GM12878 (cell line): ENCODE results near the gene FBRSL1. TPM values are rescaled to one million over a fixed set of nuclear protein-coding genes. Genes with fewer than 3 reads are reported as not detected.

Experiments
- ATAC-seq: fragments of 200-7000 bp; cut with Tn5 transposase; 3 replicates; pipeline ENCODE4 v1.9.1; 2020; ENCODE audit warnings: mild to moderate bottlenecking, moderate library complexity
- BruUV-seq: library from RNA; stranded (reverse); fragments of 400-500 nt; replicated peaks from 2 replicates; lab custom pipeline; 2021; lab: Mats Ljungman, UMichigan
- CTCF ChIA-PET: fragments of 300-600 bp; sonication (Branson Sonifier 250); formaldehyde crosslinking; extraction: SDS; loops from one replicate; lab custom pipeline; 2021; ENCODE audit warnings: inconsistent platforms; lab: Yijun Ruan, JAX
- POLR2A ChIA-PET: fragments of 350-600 bp; formaldehyde crosslinking; extraction: SDS; loops from one replicate; lab custom pipeline; 2021; ENCODE audit warnings: inconsistent platforms; lab: Charles Lee
- RAD21 ChIA-PET: fragments of 300-600 bp; sonication (Branson Sonifier 250); formaldehyde crosslinking; loops from one replicate; lab custom pipeline; 2023; ENCODE audit warnings: antibody characterized with exemption; ENCODE audit not compliant: unreplicated experiment; lab: Charles Lee
- SMC1A ChIA-PET: fragments of 300-600 bp; sonication (Branson Sonifier 250); formaldehyde crosslinking; loops from one replicate; lab custom pipeline; 2023; ENCODE audit not compliant: unreplicated experiment, uncharacterized antibody; lab: Charles Lee
- DNase-seq: peaks from one replicate; pipeline ENCODE4 v3.0.0-alpha.2; 2011; ENCODE audit warnings: low read depth, low spot score
- FAIRE-seq: peaks from 3 replicates; lab custom pipeline; 2011; peaks lifted over from hg19 to GRCh38; lab: Jason Lieb, UNC
- H2AFZ ChIP-seq: 2 replicates; pipeline ENCODE4 v1.6.0; 2011; ENCODE audit warnings: low read depth, low read length, control low read depth; ENCODE audit not compliant: control insufficient read depth
- H3K27ac ChIP-seq: 2 replicates; pipeline ENCODE4 v1.5.1; 2011; ENCODE audit warnings: control low read depth; ENCODE audit not compliant: control insufficient read depth, insufficient read depth
- H3K27me3 ChIP-seq, 2 experiments: replicated peaks in 1 of 2; 2 replicates each; pipeline versions ENCODE4 v1.6.0 to v1.6.1; 2011; ENCODE audit warnings: low read length in 1 of 2; ENCODE audit not compliant: control insufficient read depth in 2 of 2, insufficient read depth in 2 of 2
- H3K36me3 ChIP-seq, 2 experiments: 2 replicates each; pipeline ENCODE4 v1.5.1; 2011; ENCODE audit warnings: low read length in 1 of 2; ENCODE audit not compliant: control insufficient read depth in 2 of 2, insufficient read depth in 2 of 2
- H3K4me1 ChIP-seq: 2 replicates; pipeline ENCODE4 v1.6.1; 2011; ENCODE audit warnings: mild to moderate bottlenecking, low read length, moderate library complexity, mixed read lengths; ENCODE audit not compliant: control insufficient read depth, insufficient read depth
- H3K4me2 ChIP-seq: 2 replicates; pipeline ENCODE4 v1.6.0; 2011; ENCODE audit warnings: control low read depth; ENCODE audit not compliant: control insufficient read depth, insufficient read depth
- H3K4me3 ChIP-seq: fragments of 200-600 bp; sonication (generic); 2 replicates; pipeline ENCODE4 v1.5.1; 2016
- H3K79me2 ChIP-seq: 2 replicates; pipeline ENCODE4 v1.6.0; 2011; ENCODE audit warnings: low read length; ENCODE audit not compliant: control insufficient read depth, insufficient read depth
- H3K9ac ChIP-seq: 2 replicates; pipeline ENCODE4 v1.8.0; 2011; ENCODE audit warnings: low read length, control low read depth, mixed read lengths; ENCODE audit not compliant: control insufficient read depth, insufficient read depth
- H3K9me3 ChIP-seq: replicated peaks from 3 replicates; pipeline ENCODE4 v1.5.1; 2011; ENCODE audit warnings: mild to moderate bottlenecking, low read length; ENCODE audit not compliant: control insufficient read depth, insufficient read depth
- H4K20me1 ChIP-seq: 2 replicates; pipeline ENCODE4 v1.6.0; 2011; ENCODE audit not compliant: control insufficient read depth, insufficient read depth
- CREM ChIP-seq: IDR thresholded peaks from 2 replicates; pipeline ENCODE4 v1.6.1; 2014; ENCODE audit warnings: antibody characterized with exemption, low read depth
- ESRRA ChIP-seq: IDR thresholded peaks from 2 replicates; pipeline ENCODE4 v1.6.1; 2012; ENCODE audit warnings: mild to moderate bottlenecking, low read length, improper control_type of control experiment
- GATAD2B ChIP-seq: fragments of 450-650 bp; conservative IDR thresholded peaks from 2 replicates; pipeline ENCODE4 v1.6.1; 2017; ENCODE audit warnings: low read depth, mild to moderate bottlenecking, moderate library complexity
- NFIC ChIP-seq: IDR thresholded peaks from 2 replicates; pipeline ENCODE4 v1.6.1; 2012; ENCODE audit warnings: low read depth, mild to moderate bottlenecking, inconsistent platforms, low read length, moderate library complexity
- NR2C2 ChIP-seq: IDR thresholded peaks from 2 replicates; pipeline ENCODE4 v1.6.1; 2011; ENCODE audit warnings: borderline replicate concordance, low read depth; ENCODE audit not compliant: control insufficient read depth, insufficient read length
- NRF1 ChIP-seq: conservative IDR thresholded peaks from 2 replicates; pipeline ENCODE4 v1.6.1; 2011; ENCODE audit warnings: mild to moderate bottlenecking, low read depth, low read length, improper control_type of control experiment
- PML ChIP-seq: IDR thresholded peaks from 2 replicates; pipeline ENCODE4 v1.6.1; 2012; ENCODE audit warnings: low read length, inconsistent platforms
- RAD51 ChIP-seq: fragments of 450-650 bp; IDR thresholded peaks from 2 replicates; pipeline ENCODE4 v1.6.1; 2016; ENCODE audit warnings: moderate library complexity, mild to moderate bottlenecking, inconsistent platforms
- SPI1 ChIP-seq: IDR thresholded peaks from 2 replicates; pipeline ENCODE4 v1.6.1; 2011; ENCODE audit warnings: low read depth, mild to moderate bottlenecking, low read length, moderate library complexity, borderline replicate concordance; ENCODE audit not compliant: insufficient read depth
- TCF12 ChIP-seq: IDR thresholded peaks from 2 replicates; pipeline ENCODE4 v1.6.1; 2011; ENCODE audit warnings: low read depth, mild to moderate bottlenecking, low read length
- WGBS: methylation state at CpG from one replicate; pipeline ENCODE4 v1.1.6; 2016; ENCODE audit warnings: low lambda C conversion rate; ENCODE audit not compliant: insufficient replicate concordance, insufficient coverage; ENCODE audit errors: missing lambda C conversion rate; 5-methylcytosine and 5-hydroxymethylcytosine counted together
- in situ Hi-C: fragments of 300-500 bp; cut with MboI; formaldehyde crosslinking; loops from 9 replicates; pipeline ENCODE4 v1.14.3; 2018; ENCODE audit warnings: mixed read lengths
- intact Hi-C: fragments of 100-400 bp; cut with micrococcal nuclease; formaldehyde crosslinking; loops from one replicate; pipeline ENCODE4 v1.14.2; 2022; ENCODE audit not compliant: unreplicated experiment
- polyA plus RNA-seq, 11 experiments: library from polyadenylated mRNA; depleted of rRNA in 4 of 11; unstranded in 6 of 11; stranded (reverse) in 5 of 11; fragments of >200 nt; fragmentation: Nextera tagmentation in 4 of 11; fragmentation: Illumina TruSeq in 1 of 11; extraction: Ambion mirVana in 4 of 11; extraction: Trizol in 1 of 11; gene quantifications; 1 replicate in 1 of 11; 2 replicates in 10 of 11; pipeline versions ENCODE4 v1.2.1 to v1.2.3, GENCODE V29; 2011 to 2016; ENCODE audit warnings: inconsistent platforms in 2 of 11, missing spikeins in 2 of 11, low read depth in 1 of 11
- total RNA-seq, 4 experiments: library from RNA; depleted of rRNA in 3 of 4; stranded (reverse); fragments of >200 nt in 3 of 4; fragmentation: Illumina TruSeq in 1 of 4; extraction: Trizol in 1 of 4; gene quantifications; 2 replicates each; pipeline versions ENCODE4 v1.2.1 to v1.2.3, GENCODE V29; 2013 to 2021
- TF ChIP-seq, protein P1 (sequence below): IDR thresholded peaks from 2 replicates; pipeline ENCODE4 v1.6.1; 2012; ENCODE audit warnings: low read depth, low read length, improper control_type of control experiment
- TF ChIP-seq, protein P2 (sequence below): fragments of 450-650 bp; IDR thresholded peaks from 2 replicates; pipeline ENCODE4 v1.6.1; 2016; ENCODE audit warnings: mild to moderate bottlenecking, moderate library complexity, borderline replicate concordance

FBRSL1 gene
- total and polyA plus RNA-seq, 10 of the 15 experiments (the other 5 are each of a cell fraction or from before 2014, with no cell fraction given) = 0.19 to 55.1 (median 4.1) TPM

DNA sequence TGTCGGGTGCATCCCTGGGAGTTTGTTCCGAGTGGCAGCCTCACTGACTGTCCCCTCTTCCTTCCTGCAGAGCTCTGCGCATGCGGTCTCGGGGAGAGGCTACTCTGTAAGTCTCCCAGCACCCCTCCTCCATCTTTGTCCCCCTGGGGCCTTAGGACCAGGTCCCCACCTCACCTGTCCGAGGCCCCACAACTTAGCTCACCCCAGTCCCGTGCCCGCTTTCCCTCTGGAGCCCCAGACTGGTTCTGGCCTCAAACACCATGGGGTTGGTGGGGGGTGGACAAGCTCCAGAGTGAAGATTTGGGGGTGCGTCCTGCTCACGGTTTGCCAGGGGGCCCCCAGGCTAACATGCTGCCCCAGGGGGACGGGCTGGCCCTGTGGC, 37.9 kb downstream of the FBRSL1 start:
- no peaks in the 10 kb centered on the region; a peak in 1 of 4 replicates for H3K36me3 ChIP-seq
- ChIA-PET SMC1A (no interaction called here), POLR2A (no interaction called here), RAD21 (no interaction called here), CTCF (interaction anchor here (1.7 kb wide), 1 partner anchor 113 kb away, joined by 6 read pairs; no protein-coding TSS in a partner anchor)
- no peak overlapping the region for H2AFZ ChIP-seq
- intact Hi-C loops = no loop called here
- in situ Hi-C loops = no loop called here
- no peak overlapping the region for H3K27ac ChIP-seq
- WGBS = 88% methylated on average over 11 of the region's 11 CpGs
- H3K27me3 ChIP-seq = no peaks in the 10 kb centered on the region
- ATAC-seq = no peak
- no peak overlapping the region for H3K4me2 ChIP-seq
- FAIRE-seq = no peak
- BruUV-seq = no TSS peak
- H3K4me1 ChIP-seq = no peaks in the 10 kb centered on the region; the same call in 1 of the 2 replicates
- TF ChIP-seq NFIC = no peak
- no peak for TF ChIP-seq NRF1
- no peak for TF ChIP-seq GATAD2B
- no peak for TF ChIP-seq CREM
- no peak for TF ChIP-seq RAD51
- no peak for TF ChIP-seq ESRRA
- no peak for TF ChIP-seq NR2C2
- H3K79me2 ChIP-seq = no peaks in the 10 kb centered on the region
- no peaks in the 10 kb centered on the region; the same call in 1 of the 2 replicates for H4K20me1 ChIP-seq
- no peak overlapping the region for H3K4me3 ChIP-seq
- H3K9me3 ChIP-seq = no peaks in the 10 kb centered on the region
- no peak for DNase-seq
- H3K9ac ChIP-seq = no peak overlapping the region

DNA sequence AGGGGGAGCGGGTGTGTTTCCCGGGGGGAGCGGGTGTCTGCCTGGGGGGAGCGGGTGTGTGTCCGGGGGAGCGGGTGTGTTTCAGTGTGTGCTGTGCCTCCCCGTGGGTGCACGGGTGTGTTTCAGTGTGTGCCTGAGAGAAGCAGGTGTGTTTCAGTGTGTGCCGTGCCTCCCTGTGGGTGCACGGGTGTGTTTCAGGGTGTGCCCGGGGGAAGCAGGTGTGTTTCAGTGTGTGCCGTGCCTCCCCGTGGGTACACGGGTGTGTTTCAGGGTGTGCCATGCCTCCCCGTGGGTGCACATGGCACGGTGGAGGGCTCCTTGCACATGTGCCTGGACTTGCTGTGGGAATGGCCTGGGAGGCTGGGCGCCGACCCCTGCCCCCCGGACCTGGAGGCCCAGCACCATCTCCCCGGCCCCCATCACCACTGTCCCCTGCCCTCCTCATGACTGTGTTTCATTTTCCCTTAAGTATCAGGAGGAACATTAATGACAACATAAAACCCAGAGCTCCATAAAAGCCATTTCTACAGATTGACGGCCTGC, 38.7 kb downstream of the FBRSL1 start:
- SMC1A ChIA-PET = no interaction called here
- H3K4me3 ChIP-seq = no peak overlapping the region
- FAIRE-seq (no peak), ATAC-seq (no peak), DNase-seq (no peak)
- RAD21 ChIA-PET = no interaction called here
- no peaks in the 10 kb centered on the region; a peak in 1 of 4 replicates for H3K36me3 ChIP-seq
- H3K9ac ChIP-seq = no peak overlapping the region
- H2AFZ ChIP-seq = no peak overlapping the region
- no peaks in the 10 kb centered on the region for H3K27me3 ChIP-seq
- no peak for TF ChIP-seq PML
- TF ChIP-seq, protein P1, sequence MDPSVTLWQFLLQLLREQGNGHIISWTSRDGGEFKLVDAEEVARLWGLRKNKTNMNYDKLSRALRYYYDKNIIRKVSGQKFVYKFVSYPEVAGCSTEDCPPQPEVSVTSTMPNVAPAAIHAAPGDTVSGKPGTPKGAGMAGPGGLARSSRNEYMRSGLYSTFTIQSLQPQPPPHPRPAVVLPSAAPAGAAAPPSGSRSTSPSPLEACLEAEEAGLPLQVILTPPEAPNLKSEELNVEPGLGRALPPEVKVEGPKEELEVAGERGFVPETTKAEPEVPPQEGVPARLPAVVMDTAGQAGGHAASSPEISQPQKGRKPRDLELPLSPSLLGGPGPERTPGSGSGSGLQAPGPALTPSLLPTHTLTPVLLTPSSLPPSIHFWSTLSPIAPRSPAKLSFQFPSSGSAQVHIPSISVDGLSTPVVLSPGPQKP = no peak
- TF ChIP-seq TCF12 = no peak
- TF ChIP-seq, protein P2, sequence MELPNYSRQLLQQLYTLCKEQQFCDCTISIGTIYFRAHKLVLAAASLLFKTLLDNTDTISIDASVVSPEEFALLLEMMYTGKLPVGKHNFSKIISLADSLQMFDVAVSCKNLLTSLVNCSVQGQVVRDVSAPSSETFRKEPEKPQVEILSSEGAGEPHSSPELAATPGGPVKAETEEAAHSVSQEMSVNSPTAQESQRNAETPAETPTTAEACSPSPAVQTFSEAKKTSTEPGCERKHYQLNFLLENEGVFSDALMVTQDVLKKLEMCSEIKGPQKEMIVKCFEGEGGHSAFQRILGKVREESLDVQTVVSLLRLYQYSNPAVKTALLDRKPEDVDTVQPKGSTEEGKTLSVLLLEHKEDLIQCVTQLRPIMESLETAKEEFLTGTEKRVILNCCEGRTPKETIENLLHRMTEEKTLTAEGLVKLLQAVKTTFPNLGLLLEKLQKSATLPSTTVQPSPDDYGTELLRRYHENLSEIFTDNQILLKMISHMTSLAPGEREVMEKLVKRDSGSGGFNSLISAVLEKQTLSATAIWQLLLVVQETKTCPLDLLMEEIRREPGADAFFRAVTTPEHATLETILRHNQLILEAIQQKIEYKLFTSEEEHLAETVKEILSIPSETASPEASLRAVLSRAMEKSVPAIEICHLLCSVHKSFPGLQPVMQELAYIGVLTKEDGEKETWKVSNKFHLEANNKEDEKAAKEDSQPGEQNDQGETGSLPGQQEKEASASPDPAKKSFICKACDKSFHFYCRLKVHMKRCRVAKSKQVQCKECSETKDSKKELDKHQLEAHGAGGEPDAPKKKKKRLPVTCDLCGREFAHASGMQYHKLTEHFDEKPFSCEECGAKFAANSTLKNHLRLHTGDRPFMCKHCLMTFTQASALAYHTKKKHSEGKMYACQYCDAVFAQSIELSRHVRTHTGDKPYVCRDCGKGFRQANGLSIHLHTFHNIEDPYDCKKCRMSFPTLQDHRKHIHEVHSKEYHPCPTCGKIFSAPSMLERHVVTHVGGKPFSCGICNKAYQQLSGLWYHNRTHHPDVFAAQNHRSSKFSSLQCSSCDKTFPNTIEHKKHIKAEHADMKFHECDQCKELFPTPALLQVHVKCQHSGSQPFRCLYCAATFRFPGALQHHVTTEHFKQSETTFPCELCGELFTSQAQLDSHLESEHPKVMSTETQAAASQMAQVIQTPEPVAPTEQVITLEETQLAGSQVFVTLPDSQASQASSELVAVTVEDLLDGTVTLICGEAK = no peak
- TF ChIP-seq SPI1 = no peak
- H3K79me2 ChIP-seq = no peaks in the 10 kb centered on the region
- no peaks in the 10 kb centered on the region; the same call in 1 of the 2 replicates for H4K20me1 ChIP-seq
- in situ Hi-C loops (no loop called here), intact Hi-C loops (no loop called here)
- H3K9me3 ChIP-seq = no peaks in the 10 kb centered on the region
- POLR2A ChIA-PET = no interaction called here
- H3K4me1 ChIP-seq = no peaks in the 10 kb centered on the region; the same call in 1 of the 2 replicates
- BruUV-seq = no TSS peak
- no peak overlapping the region for H3K4me2 ChIP-seq
- WGBS = 50% methylated on average over 17 of the region's 21 CpGs
- CTCF ChIA-PET = interaction anchor here (0.7 to 1.7 kb wide), 2 partner anchors 113 to 123 kb away, joined by 3 to 6 read pairs; no protein-coding TSS in a partner anchor
- no peak overlapping the region for H3K27ac ChIP-seq
